Stomach (tissue), 4 donors: ENCODE measurements around the gene ARID5B.

Source experiments
- POLR2AphosphoS5 ChIP-seq, 3 donors: sonication (generic); formaldehyde crosslinking; IDR thresholded peaks; one replicate each; pipeline ENCODE4 v1.6.1; 2016; ENCODE audit warnings: antibody characterized with exemption in 3 of 3
- TF ChIP-seq, protein P1 (sequence below), 7 experiments: fragments of 450-650 bp in 4 of 7; fragments of 200-600 bp in 3 of 7; sonication (generic) in 3 of 7; IDR thresholded peaks; one replicate each; pipeline ENCODE4 v1.5.1; 2016 to 2019; ENCODE audit warnings: antibody characterized with exemption in 7 of 7, control low read depth in 2 of 7, mild to moderate bottlenecking in 1 of 7

- TF ChIP-seq, protein P1, sequence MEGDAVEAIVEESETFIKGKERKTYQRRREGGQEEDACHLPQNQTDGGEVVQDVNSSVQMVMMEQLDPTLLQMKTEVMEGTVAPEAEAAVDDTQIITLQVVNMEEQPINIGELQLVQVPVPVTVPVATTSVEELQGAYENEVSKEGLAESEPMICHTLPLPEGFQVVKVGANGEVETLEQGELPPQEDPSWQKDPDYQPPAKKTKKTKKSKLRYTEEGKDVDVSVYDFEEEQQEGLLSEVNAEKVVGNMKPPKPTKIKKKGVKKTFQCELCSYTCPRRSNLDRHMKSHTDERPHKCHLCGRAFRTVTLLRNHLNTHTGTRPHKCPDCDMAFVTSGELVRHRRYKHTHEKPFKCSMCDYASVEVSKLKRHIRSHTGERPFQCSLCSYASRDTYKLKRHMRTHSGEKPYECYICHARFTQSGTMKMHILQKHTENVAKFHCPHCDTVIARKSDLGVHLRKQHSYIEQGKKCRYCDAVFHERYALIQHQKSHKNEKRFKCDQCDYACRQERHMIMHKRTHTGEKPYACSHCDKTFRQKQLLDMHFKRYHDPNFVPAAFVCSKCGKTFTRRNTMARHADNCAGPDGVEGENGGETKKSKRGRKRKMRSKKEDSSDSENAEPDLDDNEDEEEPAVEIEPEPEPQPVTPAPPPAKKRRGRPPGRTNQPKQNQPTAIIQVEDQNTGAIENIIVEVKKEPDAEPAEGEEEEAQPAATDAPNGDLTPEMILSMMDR (IDR thresholded peaks at IDR 0.05): no peak
- TF ChIP-seq POLR2AphosphoS5 (IDR thresholded peaks at IDR 0.05): no peak
Measured at GRCh38 chr10:61859786-61860185, 41.7 kb upstream of the ARID5B start.
